HG03064 (cell line): ENCODE results near the gene AURKA.
"Not testable (repeated sequence)": the region's sequence is repeated elsewhere in the genome, so short reads cannot be mapped to it uniquely, and the experiment has no call there.

Experiments
- ATAC-seq: cut with Tn5 transposase; IDR thresholded peaks from one replicate; pipeline ENCODE4 v1.9.1; 2021; ENCODE audit warnings: low read depth; ENCODE audit not compliant: unreplicated experiment

Gene AURKA

GRCh38 chr20:56422076-56422823 is 30.2 kb upstream of the AURKA start:
- ATAC-seq, result no peak

GRCh38 chr20:56420940-56421688 is 29.1 kb upstream of the AURKA start:
- no peak for ATAC-seq

GRCh38 chr20:56420028-56420427 is 28.0 kb upstream of the AURKA start:
- no peak for ATAC-seq

GRCh38 chr20:56418385-56418861 is 26.4 kb upstream of the AURKA start:
- no peak for ATAC-seq

GRCh38 chr20:56417911-56418310 is 25.9 kb upstream of the AURKA start:
- ATAC-seq, result no peak

- no peak for ATAC-seq
These were observed 25.4 kb upstream of the AURKA start for GRCh38 chr20:56417402-56417801.

- no peak for ATAC-seq
These were observed 23.1 kb upstream of the AURKA start for GRCh38 chr20:56414842-56415765.

- no peak for ATAC-seq
These were observed 20.9 kb upstream of the AURKA start for GRCh38 chr20:56412949-56413348.

- no peak for ATAC-seq
These were observed 20.4 kb upstream of the AURKA start for GRCh38 chr20:56412473-56412790.

GRCh38 chr20:56411759-56412472 is 19.9 kb upstream of the AURKA start, which contains the start of gene CASS4:
CASS4 (plus strand) TSS chr20:56412260; CDS start chr20:56412459, 199 bp downstream.
- ATAC-seq, result no peak

- ATAC-seq, result not testable (repeated sequence)
These were observed 19.3 kb upstream of the AURKA start for GRCh38 chr20:56411287-56411686.

- no peak for ATAC-seq
These were observed 17.9 kb upstream of the AURKA start for GRCh38 chr20:56409956-56410355.

- ATAC-seq, result no peak
These were observed 17.5 kb upstream of the AURKA start for GRCh38 chr20:56409521-56409920.

- ATAC-seq, result no peak
These were observed 14.9 kb upstream of the AURKA start for GRCh38 chr20:56406910-56407309.

- not testable (repeated sequence) for ATAC-seq
These were observed 13.3 kb upstream of the AURKA start for GRCh38 chr20:56405356-56405755.

GRCh38 chr20:56403465-56403864 is 11.4 kb upstream of the AURKA start:
- ATAC-seq, result no peak

GRCh38 chr20:56400001-56400640 is 8.1 kb upstream of the AURKA start:
- ATAC-seq, result peak; percentile 63

- ATAC-seq, result no peak
These were observed 3.2 kb upstream of the AURKA start for GRCh38 chr20:56395166-56395565.

GRCh38 chr20:56393653-56394052 is 1.6 kb upstream of the AURKA start:
- no peak for ATAC-seq
